CD4-positive, alpha-beta T cell treated with Interleukin-2 at 100 ng/mL for 4 hours (primary cell): ENCODE measurements around the gene MBD3L2B.

Source experiments
- DNase-seq: peaks from one replicate; pipeline ENCODE4 v3.0.0-alpha.2; 2020; ENCODE audit warnings: low spot score

The MBD3L2B gene

GRCh38 chr19:7010722-7011593 is 10.3 kb downstream of the MBD3L2B start:
- no peak for DNase-seq

GRCh38 chr19:7007859-7008258 is 13.4 kb downstream of the MBD3L2B start:
- no peak for DNase-seq

DNA sequence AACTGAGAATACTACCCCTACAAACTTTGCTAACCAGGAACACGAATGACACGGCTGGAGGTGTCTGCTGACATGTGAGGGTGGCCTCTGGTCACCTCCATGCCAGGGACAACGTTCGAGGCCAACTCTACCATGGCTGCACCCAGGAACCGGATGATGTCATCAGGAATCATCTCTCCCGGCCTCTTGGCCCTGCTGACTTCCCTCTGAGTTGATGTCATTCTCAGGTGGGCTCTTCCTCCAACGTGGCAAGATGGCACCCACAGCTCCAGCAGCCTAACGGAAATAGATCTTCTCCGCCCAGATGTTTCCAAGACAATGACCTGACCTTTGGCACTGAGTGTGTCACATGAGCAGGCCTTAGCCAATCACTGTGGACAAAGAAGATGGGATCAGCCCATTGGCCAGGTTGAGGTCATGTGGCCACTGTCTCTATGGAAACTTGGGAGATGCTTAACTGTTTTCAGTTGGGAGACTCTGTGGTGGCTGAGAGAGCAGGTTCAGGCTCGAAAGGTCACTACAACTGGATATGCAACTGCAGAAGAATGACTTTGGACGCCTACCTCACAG is 15.0 kb downstream of the MBD3L2B start:
- no peak for DNase-seq

DNA sequence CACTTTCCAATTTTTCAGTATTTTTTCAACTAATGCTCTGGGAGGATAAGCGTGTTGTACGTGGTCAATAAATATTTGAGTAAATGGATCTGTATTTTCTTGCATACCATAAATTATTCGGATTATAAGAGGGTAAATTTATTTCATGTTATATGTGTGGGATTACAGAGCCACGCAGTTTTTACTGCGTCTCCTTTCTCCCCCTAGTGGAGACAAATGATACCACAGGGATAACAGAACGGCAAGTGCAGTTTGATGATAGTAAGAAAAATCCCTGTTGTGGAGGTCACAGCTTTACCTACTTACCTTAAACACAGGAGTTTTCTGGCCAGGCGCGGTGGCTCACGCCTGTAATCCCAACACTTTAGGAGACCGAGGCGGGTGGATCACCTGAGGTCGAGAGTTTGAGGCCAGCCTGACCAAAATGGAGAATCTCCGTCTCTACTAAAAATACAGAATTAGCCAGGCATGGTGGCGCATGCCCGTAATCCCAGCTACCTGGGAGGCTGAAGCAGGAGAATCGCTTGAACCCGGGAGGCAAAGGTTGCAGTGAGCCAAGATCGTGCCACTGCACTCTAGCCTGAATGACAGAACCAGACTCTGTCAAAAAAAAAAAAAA is 16.8 kb downstream of the MBD3L2B start:
- no peak for DNase-seq

- no peak for DNase-seq
Observed at GRCh38 chr19:7000816-7001215, 20.4 kb downstream of the MBD3L2B start.

DNA sequence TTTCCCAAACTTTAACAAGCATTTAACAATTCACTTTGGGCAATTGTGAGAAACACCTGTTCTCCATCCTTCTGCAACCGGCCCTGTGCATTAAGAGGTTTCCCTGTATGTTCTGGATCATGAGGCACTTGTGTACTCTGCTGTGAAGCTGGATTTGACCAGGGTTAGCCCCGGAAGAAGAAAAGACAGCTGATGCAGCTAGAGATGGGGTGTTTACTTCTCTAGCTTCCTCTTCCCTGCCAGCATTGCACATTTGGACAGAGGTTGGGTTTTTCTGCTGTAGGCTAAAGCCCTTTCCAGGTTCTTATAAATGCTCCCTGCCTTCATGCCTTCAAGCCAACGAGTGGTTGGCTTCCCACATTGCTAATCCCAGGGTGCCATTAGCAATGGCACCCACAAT is 20.9 kb downstream of the MBD3L2B start:
- DNase-seq = no peak

GRCh38 chr19:6999933-7000332 is 21.3 kb downstream of the MBD3L2B start:
- DNase-seq = no peak

DNA sequence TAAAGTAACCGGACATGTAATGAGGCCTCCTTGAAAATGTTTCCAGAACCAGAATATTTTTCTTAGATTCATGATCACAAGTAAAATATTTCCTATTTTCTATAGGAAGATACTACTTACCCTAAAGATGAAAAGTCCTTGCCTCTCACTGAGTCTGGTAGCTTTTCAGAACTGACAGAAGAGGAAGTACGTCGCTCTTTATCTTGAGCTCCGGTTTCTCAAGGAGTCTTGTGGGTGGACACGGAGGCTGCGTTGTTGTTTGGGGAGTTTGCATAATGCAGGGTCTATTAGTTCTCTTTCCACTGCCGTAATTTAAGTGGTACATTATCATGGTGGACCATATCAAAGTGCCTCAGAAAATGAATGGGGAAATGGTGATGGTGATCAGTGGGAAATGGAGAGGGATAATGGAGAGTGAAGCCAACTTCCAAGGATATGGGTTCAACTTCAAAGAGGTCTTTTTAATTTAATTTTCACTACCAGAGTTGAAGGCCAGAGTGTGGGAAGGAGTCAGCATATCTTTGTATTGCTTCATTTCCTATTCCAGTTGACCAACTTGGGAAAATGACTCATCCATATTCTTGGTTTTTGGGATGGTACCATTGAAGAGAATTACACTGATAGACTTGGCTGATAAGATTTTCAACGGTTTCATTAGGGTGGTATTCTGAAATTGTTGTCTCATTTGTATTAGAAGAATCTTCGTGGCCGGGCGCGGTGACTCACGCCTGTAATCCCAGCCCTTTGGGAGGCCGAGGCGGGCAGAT is 23.4 kb downstream of the MBD3L2B start:
- DNase-seq = no peak

DNA sequence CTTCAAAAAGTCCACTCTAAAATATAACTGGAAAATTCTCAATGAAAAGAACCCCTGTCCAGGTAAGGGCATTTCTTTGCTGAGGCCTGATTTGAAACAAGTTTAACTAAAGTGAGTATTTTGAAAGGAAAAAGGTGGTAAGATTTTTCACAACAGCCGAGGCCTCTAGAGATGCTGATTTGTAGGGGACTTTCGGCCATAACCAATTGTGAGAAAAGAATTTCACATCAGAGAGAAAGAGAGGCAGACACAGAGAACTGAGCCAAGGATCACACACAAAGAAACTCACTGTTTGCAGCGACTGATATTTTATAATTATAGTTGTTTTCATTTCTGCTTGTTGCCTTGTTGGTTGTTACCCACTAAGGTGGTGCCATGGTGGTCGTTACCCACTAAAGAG is 24.4 kb downstream of the MBD3L2B start:
- no peak for DNase-seq

GRCh38 chr19:6995054-6995453 is 26.2 kb downstream of the MBD3L2B start:
- DNase-seq = no peak

DNA sequence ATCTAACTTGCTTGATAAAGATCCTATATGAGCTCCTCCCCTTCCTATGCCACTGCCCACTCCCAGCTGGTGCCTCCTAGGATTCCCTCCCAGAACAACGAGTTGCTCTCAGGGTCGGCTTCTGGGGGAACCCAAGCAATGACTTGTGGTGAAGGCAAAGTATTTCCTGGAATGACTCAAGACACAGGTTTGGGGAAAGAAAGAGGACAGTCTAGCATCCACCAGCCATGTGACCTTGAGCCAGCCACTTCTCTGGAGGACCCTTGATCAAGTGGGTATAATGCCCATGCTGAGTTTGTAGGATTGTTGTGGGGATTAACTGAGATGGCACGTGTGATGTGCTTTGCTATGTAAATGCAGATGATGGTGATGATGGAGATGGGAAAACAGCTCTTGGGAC is 33.0 kb downstream of the MBD3L2B start:
- DNase-seq = no peak

- DNase-seq = no peak
Observed at GRCh38 chr19:6987850-6988249, 33.4 kb downstream of the MBD3L2B start.

DNA sequence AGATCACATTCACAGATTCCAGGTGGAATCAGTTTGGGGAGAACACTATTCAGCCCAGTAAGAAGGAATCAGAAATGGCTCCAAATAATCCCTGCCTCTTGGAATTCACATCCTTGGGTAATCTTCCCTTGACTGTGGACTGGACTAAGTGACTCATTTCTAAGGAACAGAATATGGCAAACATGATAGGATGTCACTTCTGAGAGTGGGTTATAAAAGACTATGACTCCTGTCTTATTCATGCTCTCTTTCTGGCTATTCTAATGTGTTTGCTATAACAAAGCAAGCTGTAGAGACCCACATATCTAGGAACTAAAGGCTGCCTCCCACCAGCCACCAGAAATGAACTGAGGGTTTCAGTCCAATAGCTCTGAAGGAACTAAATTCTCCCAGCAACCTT is 37.8 kb downstream of the MBD3L2B start:
- no peak for DNase-seq

GRCh38 chr19:6979399-6979798 is 41.8 kb downstream of the MBD3L2B start:
- DNase-seq = no peak

DNA sequence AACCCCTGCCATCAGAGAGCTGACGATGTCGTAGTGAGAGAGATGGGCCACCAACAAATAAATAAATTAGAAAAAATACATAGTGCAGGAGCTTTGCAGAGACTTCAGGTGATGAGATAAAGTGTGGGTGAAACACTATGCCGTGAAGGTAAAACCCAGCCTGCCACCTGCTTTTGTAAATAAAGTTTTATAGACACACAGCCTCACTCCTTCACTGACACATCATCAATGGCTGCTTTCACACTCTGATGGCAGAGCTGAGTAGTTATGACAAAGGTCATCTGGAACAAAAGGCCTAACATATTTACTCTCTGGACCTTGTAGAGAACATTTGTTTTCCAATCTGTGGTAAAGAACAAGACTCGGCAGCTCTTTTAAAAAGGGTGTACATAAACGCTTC is 45.0 kb downstream of the MBD3L2B start:
- DNase-seq = no peak

DNA sequence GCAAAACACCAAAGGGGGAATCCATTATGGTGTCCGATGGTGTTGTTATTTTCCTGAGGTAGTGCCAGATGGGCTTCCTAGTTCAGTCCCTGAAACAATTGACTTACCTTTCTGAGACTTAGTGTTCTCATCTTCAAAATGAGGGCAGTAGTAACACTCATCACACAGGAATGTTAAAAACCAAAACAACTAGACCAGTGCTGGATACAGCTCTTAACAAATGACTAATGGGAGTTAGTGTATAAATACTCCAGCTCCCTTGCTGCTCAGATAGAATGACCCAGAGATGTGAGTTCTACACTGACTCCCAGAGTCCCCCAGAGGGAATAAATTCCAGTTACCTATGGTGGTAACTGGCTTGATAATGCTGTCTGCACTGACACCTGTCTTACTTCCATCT is 49.9 kb downstream of the MBD3L2B start:
- no peak for DNase-seq

- DNase-seq = no peak
Observed at GRCh38 chr19:6970443-6970842, 50.8 kb downstream of the MBD3L2B start.

- DNase-seq = no peak
Observed at GRCh38 chr19:6970021-6970420, 51.2 kb downstream of the MBD3L2B start.

GRCh38 chr19:6969490-6969889 is 51.7 kb downstream of the MBD3L2B start:
- DNase-seq = no peak
